HG02870 (cell line): ENCODE data around the gene LACC1.

Experiments
- ATAC-seq: cut with Tn5 transposase; IDR thresholded peaks from one replicate; pipeline ENCODE4 v1.9.1; 2021; ENCODE audit warnings: mild to moderate bottlenecking, moderate library complexity; ENCODE audit not compliant: unreplicated experiment

LACC1 gene

DNA sequence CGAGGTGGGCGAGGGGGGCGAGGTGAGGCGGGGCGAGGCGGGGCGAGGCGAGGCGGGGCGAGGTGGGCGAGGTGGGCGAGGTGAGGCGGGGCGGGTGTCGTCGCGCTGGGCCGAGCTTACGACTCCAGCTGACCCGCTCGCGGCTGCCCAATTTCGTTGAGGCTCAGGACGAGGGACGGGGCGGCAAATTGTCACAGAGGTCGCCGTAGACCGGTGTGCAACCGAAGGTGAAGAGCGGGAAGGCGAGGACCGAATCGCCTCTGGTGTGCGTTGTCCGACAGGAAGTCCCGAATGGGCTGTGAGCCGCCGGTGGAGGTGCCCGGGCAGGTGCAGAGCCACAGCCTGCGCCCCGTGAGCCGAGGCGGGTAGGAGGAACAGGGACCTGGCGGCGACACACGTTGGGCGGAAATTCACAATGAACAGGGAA lies at the start of gene LACC1:
TSS of gene LACC1 (plus strand) at position 150 of the 427 bp plus-strand sequence. CDS start 1,082 bp downstream, outside the sequence.
- ATAC-seq = peak; percentile 33

DNA sequence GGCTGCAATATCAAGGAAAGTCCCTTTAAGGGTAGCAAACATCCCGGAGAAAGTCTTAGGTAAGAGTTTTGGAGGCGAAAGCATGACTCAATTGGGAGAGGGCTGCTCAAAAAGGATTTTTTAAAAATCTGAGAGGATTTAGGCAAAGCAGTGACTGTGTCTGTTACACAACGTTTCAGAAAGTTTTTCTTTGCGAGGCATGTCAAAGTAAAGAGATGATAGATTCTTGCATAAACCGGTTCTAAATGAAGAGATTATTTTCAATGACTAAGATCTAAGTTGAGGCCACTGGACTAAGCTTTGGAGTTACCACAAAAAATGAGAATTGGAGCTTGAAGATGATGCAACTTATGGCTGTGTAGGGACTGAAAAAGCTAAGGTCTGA lies 49.2 kb upstream of the LACC1 start:
- no peak for ATAC-seq

DNA sequence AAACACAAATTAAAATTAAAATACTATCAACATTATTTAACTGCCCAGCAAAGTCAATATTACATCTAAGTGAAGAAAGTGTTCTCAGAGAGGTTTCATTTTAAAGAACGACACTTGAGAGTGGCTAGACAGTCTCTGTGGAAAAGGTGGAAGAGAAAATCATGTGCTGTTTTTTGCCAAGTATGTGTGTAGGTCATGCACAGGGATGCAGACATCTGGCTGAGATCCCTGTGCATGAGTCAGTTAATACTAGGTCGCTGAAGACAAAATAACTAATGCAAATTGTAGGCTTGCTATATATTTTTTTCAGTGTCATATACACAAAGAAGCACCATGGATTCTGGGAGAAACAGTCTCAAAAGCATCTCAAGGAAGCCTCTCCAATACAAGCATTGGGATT lies 48.6 kb upstream of the LACC1 start:
- ATAC-seq = no peak

DNA sequence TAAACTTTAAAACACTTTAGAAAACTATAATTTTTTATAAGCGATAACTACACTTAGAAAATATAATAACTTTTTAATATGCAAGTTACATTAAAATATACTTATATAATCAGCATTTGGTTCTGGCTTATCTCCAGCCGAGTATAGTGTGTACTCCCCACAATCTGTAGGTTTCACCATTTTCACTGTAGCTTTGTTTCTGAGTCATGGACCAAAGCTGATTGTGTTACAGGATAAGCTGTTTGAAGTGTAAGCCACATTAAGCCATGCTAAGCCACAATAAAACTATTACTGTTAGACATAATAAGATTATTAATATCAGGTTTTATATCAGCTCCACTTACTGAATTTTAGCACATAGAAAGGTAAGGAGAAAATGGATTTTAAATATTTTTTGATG lies 44.0 kb upstream of the LACC1 start:
- ATAC-seq = no peak

DNA sequence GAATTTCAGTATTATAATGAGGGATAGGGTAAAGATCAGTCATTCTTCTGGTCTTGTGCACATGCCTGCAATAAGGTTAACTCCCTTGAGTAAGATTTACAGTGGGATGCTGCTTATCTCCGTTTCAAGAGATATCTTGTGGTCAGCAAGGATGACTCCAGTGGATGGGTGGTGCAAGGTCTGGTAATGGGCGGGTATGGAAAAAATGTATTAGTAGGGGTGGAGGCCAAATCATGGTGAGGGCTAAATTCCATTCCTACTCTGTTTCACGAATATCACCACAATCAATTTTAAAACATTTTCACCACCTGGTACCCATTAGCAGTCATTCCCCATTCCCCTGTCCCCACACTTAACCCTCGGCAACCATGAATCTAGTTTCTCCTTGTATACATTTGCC lies 40.8 kb upstream of the LACC1 start:
- ATAC-seq = no peak

DNA sequence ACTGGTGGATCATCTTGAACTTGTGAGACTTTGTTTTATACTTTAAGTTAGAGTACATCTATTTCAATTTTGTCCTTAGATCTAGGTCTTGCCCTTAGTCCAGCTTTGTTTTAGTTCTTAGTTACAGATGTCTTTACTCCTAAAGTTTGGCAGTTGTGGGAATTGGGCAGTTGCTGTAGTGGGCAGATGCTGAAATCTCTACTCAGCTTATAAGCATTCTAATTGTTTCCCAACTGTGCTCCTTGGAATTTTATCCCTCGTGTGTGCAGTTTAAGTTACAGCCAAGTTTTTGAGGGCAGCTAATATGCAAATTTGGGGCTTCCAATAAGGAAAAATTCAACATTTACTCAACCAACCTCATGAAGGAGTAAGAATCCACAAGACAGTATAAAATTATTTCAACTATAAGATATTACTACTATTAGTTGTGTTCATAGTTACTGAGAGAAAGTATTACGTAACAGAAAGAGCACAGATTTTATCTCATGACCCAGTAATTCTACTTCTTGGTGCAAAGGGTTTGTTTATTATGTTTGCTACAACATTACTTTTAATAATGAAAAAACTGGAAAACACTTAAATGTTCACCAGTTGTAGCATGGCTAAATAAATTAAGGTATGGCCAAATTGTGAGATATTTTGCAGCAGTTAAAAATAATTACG lies 33.1 kb upstream of the LACC1 start:
- no peak for ATAC-seq

DNA sequence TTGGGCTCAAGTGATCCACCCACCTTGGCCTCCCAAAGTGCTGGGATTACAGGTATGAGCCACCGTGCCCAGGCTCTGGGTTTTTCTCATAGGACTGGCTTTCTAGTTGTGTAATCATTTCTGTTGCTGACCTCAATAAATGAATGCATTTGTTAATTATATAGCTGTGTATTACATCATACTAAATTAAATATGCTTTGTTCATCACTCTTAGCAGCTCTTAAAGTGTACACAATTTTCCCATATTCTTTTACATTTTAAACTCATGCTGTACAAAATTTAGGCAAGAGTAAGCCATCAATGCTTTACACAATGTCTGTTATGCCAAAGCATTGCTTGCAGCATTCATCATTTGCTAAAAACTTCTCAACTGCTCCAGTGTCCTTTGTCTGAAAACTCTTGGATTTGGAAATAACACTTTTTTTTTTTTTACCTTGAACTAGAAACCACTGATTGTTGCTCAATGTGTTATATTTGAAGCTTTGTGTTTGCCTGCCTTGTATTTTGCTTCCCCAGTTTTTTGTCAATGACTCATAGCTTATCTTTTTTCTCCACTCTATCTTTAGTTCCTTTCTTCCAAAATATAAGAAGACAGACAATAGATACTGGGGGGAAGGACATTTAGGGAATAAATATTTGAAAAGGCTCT lies 31.6 kb upstream of the LACC1 start:
- ATAC-seq = no peak

DNA sequence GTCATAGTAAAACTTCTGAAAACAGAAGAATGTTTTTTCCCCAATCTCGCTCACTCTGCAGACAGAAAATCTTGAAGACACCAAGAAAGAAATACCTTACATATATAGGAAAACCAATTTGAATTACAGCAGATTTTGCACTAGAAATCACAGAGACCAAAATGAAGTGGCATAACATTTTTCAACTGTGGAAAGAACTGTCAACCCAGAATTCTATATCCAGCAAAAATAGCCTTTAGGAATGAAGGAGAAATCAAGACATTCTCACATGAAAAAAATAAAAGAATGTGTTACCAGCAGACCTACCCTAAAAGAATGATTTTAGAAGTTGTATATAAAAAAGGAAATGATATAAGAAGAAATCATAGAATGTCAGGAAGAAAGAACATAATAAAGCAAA lies 28.8 kb upstream of the LACC1 start:
- no peak for ATAC-seq

DNA sequence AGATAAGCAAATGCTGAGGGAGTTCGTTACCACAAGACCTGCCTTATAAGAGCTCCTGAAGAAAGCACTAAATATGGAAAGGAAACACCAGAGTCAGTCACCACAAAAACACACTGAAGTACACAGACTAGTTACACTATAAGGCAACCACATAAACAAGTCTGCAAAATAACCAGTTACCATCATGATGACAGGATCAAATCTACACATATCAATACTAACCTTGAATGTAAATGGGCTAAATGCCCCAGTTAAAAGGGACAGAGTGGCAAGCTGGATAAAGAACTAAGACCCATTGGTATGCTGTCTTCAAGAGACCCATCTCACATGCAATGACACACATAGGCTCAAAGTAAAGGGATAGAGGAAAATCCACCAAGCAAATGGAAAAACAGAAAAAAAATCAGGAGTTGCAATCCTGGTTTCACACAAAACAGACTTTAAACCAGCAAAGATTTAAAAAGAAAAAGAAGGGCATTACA lies 26.7 kb upstream of the LACC1 start:
- no peak for ATAC-seq

DNA sequence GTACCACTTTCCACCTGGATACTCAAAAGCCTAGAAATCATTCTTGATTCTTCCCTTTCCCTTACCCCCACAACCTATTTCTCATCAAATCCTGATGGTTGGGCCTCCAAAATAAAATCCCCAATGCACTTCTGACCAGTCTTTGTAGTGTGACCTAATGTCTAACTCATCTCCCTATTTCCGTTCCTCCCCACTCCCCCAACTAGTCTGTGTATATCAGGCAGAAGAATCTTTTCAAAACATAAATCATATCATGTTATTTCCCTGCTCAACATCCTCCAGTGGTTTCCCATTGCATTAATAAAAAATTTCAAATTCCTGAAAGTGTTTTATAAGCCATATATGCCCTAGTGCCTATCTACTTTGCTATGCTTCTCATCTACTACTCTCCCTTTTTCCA lies 17.8 kb upstream of the LACC1 start:
- ATAC-seq = no peak

DNA sequence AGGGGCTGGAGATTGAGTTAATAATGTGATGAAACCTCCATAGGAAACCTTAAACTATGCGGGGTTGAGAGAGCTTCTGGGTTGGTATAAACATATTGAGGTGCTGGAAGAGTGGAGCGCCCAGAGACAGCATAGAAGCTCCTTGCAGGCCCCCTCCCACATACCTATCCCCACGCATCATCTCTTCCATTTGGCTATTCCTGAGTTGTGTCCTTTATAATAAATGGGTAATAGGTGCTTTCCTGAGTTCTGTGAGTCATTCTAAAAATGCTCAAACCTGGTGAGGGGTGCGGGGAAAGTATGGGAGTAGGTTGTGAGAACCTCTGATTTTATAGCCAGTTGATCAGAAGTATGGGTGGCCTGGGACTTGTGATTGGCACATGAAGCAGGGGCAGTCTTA lies 14.8 kb upstream of the LACC1 start:
- ATAC-seq = no peak

DNA sequence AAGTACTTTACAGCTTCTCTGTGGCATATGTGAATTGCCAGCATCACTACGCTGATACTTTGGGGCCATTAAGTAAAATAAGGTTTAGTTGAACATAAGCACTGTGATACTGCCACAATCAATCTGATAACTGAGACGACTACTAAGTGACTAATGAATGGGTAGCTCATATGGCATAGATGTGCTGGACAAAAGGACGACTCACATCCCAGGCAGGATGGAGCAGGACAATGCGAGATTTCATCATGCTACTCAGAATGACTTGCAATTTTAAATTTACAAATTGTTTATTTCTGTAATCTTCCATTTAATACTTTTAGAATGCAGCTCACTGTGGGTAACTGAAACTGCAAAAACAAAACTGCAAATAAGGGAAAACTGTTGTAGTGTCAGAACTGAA lies 13.8 kb upstream of the LACC1 start:
- ATAC-seq = no peak

DNA sequence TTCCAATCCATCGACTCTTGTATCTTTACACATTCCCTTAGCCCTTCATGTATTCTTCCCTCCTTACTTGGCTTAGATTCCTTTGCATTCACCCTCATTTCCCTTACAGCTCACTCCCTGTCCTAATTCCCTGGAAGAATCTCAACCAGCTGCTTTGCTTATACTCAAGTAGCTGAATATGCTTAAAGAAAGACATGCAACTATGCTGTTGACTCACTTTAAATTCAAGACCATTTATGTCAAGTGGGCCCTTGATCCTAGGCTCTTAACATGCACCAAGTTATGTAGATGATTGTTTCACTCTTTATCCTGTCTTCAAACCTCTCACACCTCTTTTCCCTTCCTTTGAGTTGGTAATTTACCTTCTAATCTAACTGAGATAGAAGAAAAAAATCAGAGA lies 7.5 kb upstream of the LACC1 start:
- no peak for ATAC-seq

DNA sequence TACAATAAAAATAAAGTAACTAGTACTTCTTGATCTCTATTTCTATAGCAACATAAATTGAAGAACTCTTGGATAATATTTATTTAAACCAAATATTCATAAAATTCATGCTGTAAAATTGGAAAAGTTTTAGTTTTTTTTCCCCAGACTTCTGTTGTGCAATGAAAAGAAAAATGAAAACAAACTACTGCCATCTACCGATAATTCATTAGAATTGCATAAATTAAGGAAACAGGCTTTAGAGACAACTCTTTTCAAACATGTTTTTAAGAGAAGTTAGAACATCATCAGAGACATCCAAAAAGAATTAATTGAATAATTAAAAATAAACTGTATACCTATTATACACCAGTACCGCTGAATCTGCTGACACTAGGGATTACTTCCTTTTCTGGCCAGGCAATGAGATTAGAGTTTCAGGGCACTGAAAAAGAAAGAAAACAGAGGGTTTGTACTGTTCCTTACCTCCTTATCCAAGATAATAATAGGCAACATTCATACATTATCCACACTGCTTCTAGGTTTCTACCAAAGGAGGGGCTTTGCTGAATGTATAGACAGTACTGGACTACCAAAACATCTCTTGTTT lies 5.1 kb upstream of the LACC1 start:
- ATAC-seq = no peak

DNA sequence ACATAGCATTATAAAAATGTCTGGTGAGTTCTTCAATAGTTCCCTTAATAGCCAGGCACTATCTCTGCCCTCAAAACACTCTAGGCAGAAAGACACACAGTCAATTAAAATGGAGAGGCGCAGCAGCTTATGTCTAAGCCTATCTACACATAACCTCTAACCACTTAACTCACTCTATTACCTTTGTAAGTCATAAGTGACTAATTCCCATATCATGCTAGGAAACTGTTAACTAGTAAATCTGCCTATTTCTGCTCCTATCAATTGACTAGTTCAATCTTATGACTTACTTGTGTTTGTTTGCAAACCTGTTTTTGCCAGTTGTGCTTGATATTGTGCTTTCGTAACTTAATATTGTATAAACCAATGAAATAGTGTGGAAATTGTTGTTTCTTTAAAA lies 3.3 kb upstream of the LACC1 start:
- ATAC-seq = no peak

DNA sequence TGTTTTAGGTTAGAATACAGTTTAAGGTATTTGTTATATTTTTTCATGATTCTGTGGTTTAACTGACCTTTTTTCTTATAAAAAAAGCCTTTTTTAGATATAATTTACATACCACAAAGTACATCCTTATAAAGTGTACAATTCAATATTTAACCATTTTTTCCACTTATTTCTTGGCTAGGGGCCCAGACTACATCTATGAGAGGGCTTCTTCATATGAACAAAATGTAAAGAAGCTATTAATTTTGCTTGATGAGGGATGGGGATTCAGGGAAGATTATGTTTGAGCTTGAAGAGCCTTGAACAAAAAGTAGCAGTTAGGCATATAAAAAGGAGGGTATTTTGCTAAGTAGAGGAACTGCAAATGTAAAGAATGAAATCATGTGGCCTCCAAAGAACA lies 2.4 kb upstream of the LACC1 start:
- no peak for ATAC-seq

DNA sequence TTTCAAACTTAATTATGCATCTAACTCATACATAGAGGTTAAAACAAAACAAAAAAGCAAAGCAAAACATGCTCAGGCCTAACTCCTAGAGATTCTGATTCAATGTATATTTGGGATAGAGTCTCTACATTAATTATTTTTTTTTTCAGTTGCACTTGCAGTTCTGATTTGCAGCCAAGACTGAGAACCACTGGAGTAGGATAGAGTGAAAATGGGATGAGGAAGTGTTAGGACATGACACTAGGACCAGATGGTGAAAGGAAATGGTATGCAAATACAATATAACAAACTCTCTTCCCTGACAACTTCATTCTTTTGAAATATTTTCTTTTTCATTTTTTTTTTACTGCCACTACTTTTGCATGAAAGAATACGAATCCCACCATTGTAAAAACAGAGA lies 1.9 kb upstream of the LACC1 start:
- ATAC-seq = no peak

DNA sequence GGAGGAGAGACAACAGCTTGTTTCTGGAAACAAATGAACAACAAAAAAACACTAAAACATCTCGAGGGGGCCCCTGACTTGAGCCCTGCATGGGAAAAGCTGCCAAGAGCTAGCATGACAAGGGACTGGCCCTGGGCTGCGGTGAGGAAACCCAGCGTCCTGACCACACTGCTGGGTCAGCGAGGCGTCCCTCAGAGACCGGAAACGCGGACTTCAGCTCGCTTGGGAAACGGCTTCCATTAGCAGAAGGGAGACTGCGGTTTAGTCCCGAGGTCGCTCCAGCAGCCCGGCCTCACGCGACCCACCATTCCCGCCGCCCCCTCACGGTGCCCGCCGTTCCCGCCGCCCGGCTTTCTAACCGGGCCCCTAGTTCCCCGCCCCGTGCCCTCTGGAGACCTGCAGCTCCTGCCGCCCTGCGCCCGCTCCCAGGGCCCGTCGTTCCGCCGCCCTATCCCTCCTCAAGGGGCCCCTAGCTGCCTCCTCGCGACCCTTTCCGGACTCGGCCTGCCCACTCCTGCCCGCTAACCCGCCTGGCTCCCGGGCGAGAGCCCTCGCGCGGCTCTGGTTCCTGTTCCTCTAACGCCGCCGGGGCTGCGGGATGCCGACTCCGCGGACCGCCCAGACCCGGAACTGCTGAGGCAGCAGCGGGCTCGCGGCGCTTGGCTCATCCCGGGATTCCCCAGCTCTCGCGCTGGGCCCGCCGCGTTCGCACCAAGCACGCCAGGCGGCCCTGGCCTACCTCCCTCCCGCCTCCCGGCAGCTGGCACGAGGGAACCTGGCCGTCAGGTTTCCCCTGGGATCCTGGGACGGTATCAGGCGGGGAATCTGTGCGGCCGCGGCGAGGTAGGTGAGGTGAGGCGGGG lies 581 bp upstream of the LACC1 start, which contains the start of gene CCDC122:
TSS of gene CCDC122 (minus strand) at position 849 of the 863 bp plus-strand sequence. CDS start 10,364 bp downstream, outside the sequence.
- ATAC-seq = peak; percentile 64

DNA sequence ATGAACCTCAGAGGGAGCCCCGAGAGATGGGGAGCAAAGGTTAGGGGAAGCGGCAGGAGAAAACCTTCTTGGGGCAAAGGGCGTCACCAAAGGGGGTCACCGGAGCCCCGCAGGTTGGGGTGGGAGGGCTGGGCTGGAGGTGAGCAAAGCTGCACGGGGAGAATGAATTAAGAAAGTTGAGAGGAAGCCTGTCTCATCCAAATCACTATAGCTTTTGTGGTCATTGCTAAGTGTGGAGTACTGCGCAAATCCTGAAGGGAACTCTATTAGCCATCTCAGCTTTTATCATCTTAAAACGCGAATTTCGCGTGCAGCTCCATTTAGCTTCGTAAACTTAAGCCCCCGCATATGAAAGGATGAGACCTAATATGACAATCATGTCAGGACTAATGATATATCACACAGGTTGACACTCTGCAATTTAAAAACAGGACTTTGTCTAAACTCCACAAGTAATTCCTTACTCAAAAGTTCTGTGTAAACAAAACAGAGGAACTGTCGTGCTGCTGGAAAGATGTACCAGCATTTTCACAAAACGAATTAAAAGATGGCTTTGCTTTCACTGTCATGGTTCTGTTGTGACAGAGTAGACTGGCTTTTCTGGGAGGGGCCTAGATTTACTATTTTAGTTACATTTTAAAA lies 631 bp downstream of the LACC1 start:
- no peak for ATAC-seq

DNA sequence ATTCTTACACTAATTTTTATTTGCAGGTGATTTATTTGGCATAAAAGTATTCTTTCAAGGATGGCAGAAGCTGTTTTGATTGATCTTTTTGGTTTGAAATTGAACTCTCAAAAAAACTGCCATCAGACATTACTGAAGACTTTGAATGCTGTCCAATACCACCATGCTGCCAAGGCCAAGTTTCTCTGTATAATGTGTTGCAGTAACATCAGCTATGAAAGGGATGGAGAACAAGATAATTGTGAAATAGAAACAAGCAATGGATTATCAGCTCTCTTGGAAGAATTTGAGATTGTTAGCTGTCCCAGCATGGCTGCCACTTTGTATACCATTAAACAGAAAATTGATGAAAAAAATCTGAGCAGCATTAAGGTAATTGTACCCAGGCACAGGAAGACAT lies 1.2 kb downstream of the LACC1 start:
- no peak for ATAC-seq

DNA sequence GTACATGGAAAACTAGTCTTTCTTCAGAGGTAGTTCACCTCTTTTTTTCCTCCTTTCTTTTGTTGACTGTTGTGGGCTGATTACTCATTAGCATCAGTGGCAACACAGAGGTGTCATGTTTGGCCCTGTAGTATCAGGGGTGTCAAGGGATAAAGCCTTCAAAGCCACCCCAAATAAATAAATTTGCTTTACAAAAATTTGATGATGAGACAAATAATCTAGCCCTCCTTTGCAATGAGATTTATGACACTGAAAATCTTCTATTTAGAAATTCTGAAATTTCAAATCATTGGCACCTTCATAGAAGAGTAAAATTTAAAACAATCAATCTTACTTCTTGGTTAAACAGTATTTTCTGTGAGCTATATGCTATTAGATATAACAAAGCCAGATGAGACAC lies 1.9 kb downstream of the LACC1 start:
- no peak for ATAC-seq
